CD14-positive monocyte (primary cell): Measurements from ENCODE around the gene RSPO1. TPM values are rescaled to one million over a fixed set of nuclear protein-coding genes. Genes with fewer than 3 reads are reported as not detected.

ENCODE experiments used
- DNase-seq, 3 donors: peaks; one replicate each; pipeline ENCODE4 v3.0.0-alpha.2; 2011 to 2022
- H2AFZ ChIP-seq: 2 replicates; pipeline ENCODE4 v1.6.0; 2012; ENCODE audit warnings: mild to moderate bottlenecking, low read depth, low read length, inconsistent platforms; ENCODE audit not compliant: insufficient read depth, poor library complexity, severe bottlenecking
- H3K27ac ChIP-seq, 2 donors: 1 replicate in 1 of 2; 2 replicates in 1 of 2; pipeline ENCODE4 v1.5.1; 2012 to 2013; ENCODE audit warnings: low read length in 2 of 2, control low read depth in 1 of 2, inconsistent platforms in 1 of 2, low read depth in 1 of 2, mild to moderate bottlenecking in 1 of 2
- H3K27me3 ChIP-seq, 2 donors: one replicate each; pipeline versions ENCODE4 v1.6.0 to v1.6.1; 2011 to 2013; ENCODE audit warnings: low read length in 2 of 2; ENCODE audit not compliant: control insufficient read depth in 2 of 2, insufficient read depth in 2 of 2
- H3K36me3 ChIP-seq, 2 donors: replicated peaks in 1 of 2; 1 replicate in 1 of 2; 2 replicates in 1 of 2; pipeline versions ENCODE4 v1.5.1 to v1.6.1; 2012 to 2013; ENCODE audit warnings: low read length in 2 of 2, control low read depth in 1 of 2, inconsistent platforms in 1 of 2, mild to moderate bottlenecking in 1 of 2; ENCODE audit not compliant: insufficient read depth in 2 of 2, control insufficient read depth in 1 of 2
- H3K4me1 ChIP-seq, 2 donors: 1 replicate in 1 of 2; 2 replicates in 1 of 2; pipeline versions ENCODE4 v1.5.1 to v1.6.1; 2012 to 2013; ENCODE audit warnings: low read length in 2 of 2, control low read depth in 1 of 2, inconsistent platforms in 1 of 2, mild to moderate bottlenecking in 1 of 2, moderate library complexity in 1 of 2; ENCODE audit not compliant: insufficient read depth in 2 of 2, control insufficient read depth in 1 of 2
- H3K4me2 ChIP-seq: replicated peaks from 2 replicates; pipeline ENCODE3; 2012; ENCODE audit warnings: low read length, moderate library complexity, mild to moderate bottlenecking; ENCODE audit not compliant: poor library complexity, severe bottlenecking; ENCODE audit errors: extremely low read depth
- H3K4me3 ChIP-seq, 3 experiments: fragments of 200-600 bp in 1 of 3; sonication (generic) in 1 of 3; replicated peaks in 1 of 3; 1 replicate in 2 of 3; 2 replicates in 1 of 3; pipeline ENCODE4 v1.5.1; 2011 to 2013; ENCODE audit warnings: low read length in 3 of 3, mild to moderate bottlenecking in 3 of 3, control low read depth in 2 of 3, low read depth in 2 of 3, inconsistent platforms in 1 of 3, moderate library complexity in 1 of 3
- H3K79me2 ChIP-seq: 2 replicates; pipeline ENCODE4 v1.6.0; 2012; ENCODE audit warnings: mild to moderate bottlenecking, control low read depth, inconsistent platforms, low read length, moderate library complexity; ENCODE audit not compliant: insufficient read depth
- H3K9ac ChIP-seq: 2 replicates; pipeline ENCODE4 v1.6.0; 2017; ENCODE audit warnings: low read length, mild to moderate bottlenecking; ENCODE audit not compliant: insufficient read depth, poor library complexity, severe bottlenecking
- H3K9me3 ChIP-seq, 2 donors: replicated peaks in 1 of 2; 1 replicate in 1 of 2; 2 replicates in 1 of 2; pipeline versions ENCODE4 v1.5.1 to v1.6.1; 2012 to 2013; ENCODE audit warnings: low read length in 2 of 2, control low read depth in 1 of 2; ENCODE audit not compliant: control insufficient read depth in 1 of 2, insufficient read depth in 1 of 2
- H4K20me1 ChIP-seq: 2 replicates; pipeline ENCODE4 v1.6.0; 2012; ENCODE audit warnings: mild to moderate bottlenecking, low read length, control low read depth, moderate library complexity; ENCODE audit not compliant: insufficient read depth
- H3K27ac Mint-ChIP-seq, 7 donors: one replicate each; pipeline ENCODE4 v1.8.0; 2020; ENCODE audit warnings: mild to moderate bottlenecking in 7 of 7, mixed read lengths in 7 of 7, moderate library complexity in 6 of 7, inconsistent platforms in 2 of 7
- H3K27me3 Mint-ChIP-seq, 3 donors: one replicate each; pipeline ENCODE4 v1.8.0; 2021 to 2022; ENCODE audit warnings: low read depth in 3 of 3, mild to moderate bottlenecking in 3 of 3, mixed read lengths in 3 of 3, moderate library complexity in 3 of 3, inconsistent platforms in 1 of 3
- H3K36me3 Mint-ChIP-seq, 2 donors: one replicate each; pipeline ENCODE4 v1.8.0; 2020; ENCODE audit warnings: mixed read lengths in 2 of 2, inconsistent platforms in 1 of 2, mild to moderate bottlenecking in 1 of 2
- H3K4me1 Mint-ChIP-seq: one replicate; pipeline ENCODE4 v1.8.0; 2020; ENCODE audit warnings: mild to moderate bottlenecking, mixed read lengths
- H3K4me3 Mint-ChIP-seq, 2 donors: one replicate each; pipeline ENCODE4 v1.8.0; 2020; ENCODE audit warnings: mild to moderate bottlenecking in 2 of 2, mixed read lengths in 2 of 2, moderate library complexity in 1 of 2
- H3K9me3 Mint-ChIP-seq, 7 donors: one replicate each; pipeline ENCODE4 v1.8.0; 2020 to 2022; ENCODE audit warnings: mixed read lengths in 7 of 7, mild to moderate bottlenecking in 6 of 7, moderate library complexity in 6 of 7, inconsistent platforms in 2 of 7
- WGBS: methylation state at CpG from one replicate; pipeline ENCODE4 v1.1.5; 2013; ENCODE audit warnings: missing lambda C conversion rate; ENCODE audit not compliant: insufficient coverage; 5-methylcytosine and 5-hydroxymethylcytosine counted together
- intact Hi-C, 2 donors: fragments of 100-400 bp; cut with micrococcal nuclease; formaldehyde crosslinking; loops; one replicate each; pipeline versions ENCODE4 v1.15.0 to v1.15.1; 2023
- polyA plus RNA-seq, 3 donors: library from polyadenylated mRNA; depleted of rRNA in 1 of 3; unstranded in 2 of 3; stranded (reverse) in 1 of 3; fragments of 300-500 nt in 2 of 3; fragments of >200 nt in 1 of 3; fragmentation: Illumina TruSeq in 2 of 3; gene quantifications; 1 replicate in 2 of 3; 2 replicates in 1 of 3; pipeline ENCODE4 v1.2.3, GENCODE V29; 2012 to 2021
- TF ChIP-seq, protein P1 (sequence below): fragments of 200-600 bp; IDR thresholded peaks from one replicate; pipeline ENCODE4 v1.8.0; 2022; ENCODE audit warnings: antibody characterized with exemption, mild to moderate bottlenecking

RSPO1 gene
- polyA plus RNA-seq, 3 donors = not detected

DNA sequence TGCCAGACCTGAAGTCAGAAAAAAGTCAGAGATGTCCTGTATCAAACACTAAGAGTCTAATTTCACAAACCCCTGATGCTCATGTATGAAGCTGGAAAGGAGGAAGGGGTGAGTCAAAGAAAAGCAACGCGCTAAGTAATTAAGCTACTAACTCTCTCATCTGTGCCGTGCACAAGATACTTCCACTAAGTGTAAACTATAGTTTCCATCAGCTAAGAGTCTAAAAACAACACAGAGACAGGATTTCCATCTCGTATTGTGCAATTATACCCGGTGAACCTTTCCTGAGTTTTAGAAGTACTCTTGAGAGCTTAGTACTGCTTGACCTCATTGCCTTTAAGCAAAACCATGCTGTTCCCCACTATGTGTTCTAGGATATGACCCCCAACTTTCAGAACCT lies 59.0 kb downstream of the RSPO1 start:
- TF ChIP-seq, protein P1, sequence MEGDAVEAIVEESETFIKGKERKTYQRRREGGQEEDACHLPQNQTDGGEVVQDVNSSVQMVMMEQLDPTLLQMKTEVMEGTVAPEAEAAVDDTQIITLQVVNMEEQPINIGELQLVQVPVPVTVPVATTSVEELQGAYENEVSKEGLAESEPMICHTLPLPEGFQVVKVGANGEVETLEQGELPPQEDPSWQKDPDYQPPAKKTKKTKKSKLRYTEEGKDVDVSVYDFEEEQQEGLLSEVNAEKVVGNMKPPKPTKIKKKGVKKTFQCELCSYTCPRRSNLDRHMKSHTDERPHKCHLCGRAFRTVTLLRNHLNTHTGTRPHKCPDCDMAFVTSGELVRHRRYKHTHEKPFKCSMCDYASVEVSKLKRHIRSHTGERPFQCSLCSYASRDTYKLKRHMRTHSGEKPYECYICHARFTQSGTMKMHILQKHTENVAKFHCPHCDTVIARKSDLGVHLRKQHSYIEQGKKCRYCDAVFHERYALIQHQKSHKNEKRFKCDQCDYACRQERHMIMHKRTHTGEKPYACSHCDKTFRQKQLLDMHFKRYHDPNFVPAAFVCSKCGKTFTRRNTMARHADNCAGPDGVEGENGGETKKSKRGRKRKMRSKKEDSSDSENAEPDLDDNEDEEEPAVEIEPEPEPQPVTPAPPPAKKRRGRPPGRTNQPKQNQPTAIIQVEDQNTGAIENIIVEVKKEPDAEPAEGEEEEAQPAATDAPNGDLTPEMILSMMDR = no peak
- intact Hi-C loops = no loop called here
- Histone ChIP-seq H3K9ac (no peak overlapping the region), H3K79me2 (peaks cover 4% of the 10 kb centered on the region), H3K36me3 (peaks cover 93 to 100% of the 10 kb centered on the region in 2 donors), H2AFZ (no peak overlapping the region), H3K4me3 (no peak overlapping the region), H3K9me3 (no peaks in the 10 kb centered on the region), H3K4me2 (no peak overlapping the region), H3K27me3 (no peaks in the 10 kb centered on the region), H4K20me1 (peaks cover 13% of the 10 kb centered on the region), H3K4me1 (no peaks in the 10 kb centered on the region), H3K27ac (no peak overlapping the region)
- DNase-seq = no peak
- H3K36me3 Mint-ChIP-seq = peaks cover 92 to 99% of the 10 kb centered on the region in 2 donors
- H3K9me3 Mint-ChIP-seq = peaks cover 0 to 2% (median 0%) of the 10 kb centered on the region in 7 donors
- H3K4me1 Mint-ChIP-seq = no peaks in the 10 kb centered on the region
- H3K4me3 Mint-ChIP-seq = no peak overlapping the region
- H3K27me3 Mint-ChIP-seq = no peaks in the 10 kb centered on the region
- 81% methylated on average over 3 of the region's 5 CpGs for WGBS
- H3K27ac Mint-ChIP-seq = peak overlapping the region in 1 of 7 donors; percentile 55

DNA sequence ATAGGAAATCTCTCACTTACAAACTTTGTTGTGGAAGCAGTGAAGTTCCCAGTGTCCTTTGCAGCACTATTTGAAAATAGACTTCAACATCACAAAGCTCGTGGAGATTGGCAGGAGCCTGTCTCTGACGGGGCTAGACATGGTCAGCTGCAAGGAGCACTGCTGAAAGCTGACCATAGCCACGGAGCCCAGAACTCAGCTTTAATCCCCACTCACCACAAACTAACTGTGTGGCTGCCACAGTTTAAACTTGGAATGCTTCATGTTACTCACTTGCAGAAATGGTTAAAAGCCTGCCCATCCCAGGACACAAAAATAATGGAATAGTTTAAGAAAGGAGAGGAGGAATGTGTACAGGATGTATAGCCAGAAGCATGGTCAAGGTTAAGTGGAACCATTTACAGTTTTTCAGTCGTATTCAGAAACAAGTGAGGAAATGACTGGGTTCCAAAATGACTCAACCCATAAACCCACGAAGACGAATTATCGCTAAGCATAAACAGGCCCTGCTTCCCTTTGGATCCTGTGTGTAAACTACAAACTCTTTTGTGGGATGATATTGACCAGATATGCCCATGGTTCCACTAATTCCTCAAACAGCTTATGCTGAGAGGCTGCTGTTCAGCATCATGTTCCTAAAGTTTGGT lies 59.7 kb downstream of the RSPO1 start:
- no peak overlapping the region for H3K9ac ChIP-seq
- Mint-ChIP-seq H3K36me3 (peaks cover 90 to 99% of the 10 kb centered on the region in 2 donors), H3K9me3 (peaks cover 0 to 3% (median 0%) of the 10 kb centered on the region in 7 donors), H3K27ac (no peak overlapping the region), H3K27me3 (no peaks in the 10 kb centered on the region), H3K4me1 (no peaks in the 10 kb centered on the region), H3K4me3 (no peak overlapping the region)
- intact Hi-C loops = no loop called here
- TF ChIP-seq, protein P1 = no peak
- H3K36me3 ChIP-seq = peaks cover 91 to 100% of the 10 kb centered on the region in 2 donors
- no peak overlapping the region for H3K4me2 ChIP-seq
- no peaks in the 10 kb centered on the region for H3K4me1 ChIP-seq
- H3K4me3 ChIP-seq = no peak overlapping the region
- no peak overlapping the region for H3K27ac ChIP-seq
- H3K79me2 ChIP-seq = peaks cover 4% of the 10 kb centered on the region
- no peak for DNase-seq
- H4K20me1 ChIP-seq = peaks cover 13% of the 10 kb centered on the region
- H3K9me3 ChIP-seq = no peaks in the 10 kb centered on the region
- whole genome bisulfite sequencing = 100% methylated on average over 3 of the region's 7 CpGs
- no peak overlapping the region for H2AFZ ChIP-seq
- H3K27me3 ChIP-seq = no peaks in the 10 kb centered on the region
